Type B pancreatic cell (in vitro differentiated cells): Measurements from ENCODE around the gene NUDT15. TPM values are rescaled to one million over a fixed set of nuclear protein-coding genes. Genes with fewer than 3 reads are reported as not detected.

Experiments
- DNase-seq: peaks from one replicate; pipeline ENCODE4 v3.0.0; 2021; ENCODE audit warnings: mixed read lengths; ENCODE audit not compliant: unreplicated experiment; ENCODE audit errors: extremely low spot score
- H3K27ac Mint-ChIP-seq: 2 replicates; pipeline ENCODE4 v1.8.0; 2021; ENCODE audit warnings: mild to moderate bottlenecking, mixed read lengths
- H3K27me3 Mint-ChIP-seq: 2 replicates; pipeline ENCODE4 v1.8.0; 2021; ENCODE audit warnings: mixed read lengths
- H3K36me3 Mint-ChIP-seq: 2 replicates; pipeline ENCODE4 v1.8.0; 2021; ENCODE audit warnings: mixed read lengths
- H3K4me1 Mint-ChIP-seq: one replicate; pipeline ENCODE4 v1.8.0; 2021; ENCODE audit warnings: mixed read lengths; ENCODE audit not compliant: unreplicated experiment
- H3K4me3 Mint-ChIP-seq: 2 replicates; pipeline ENCODE4 v1.8.0; 2021; ENCODE audit warnings: mild to moderate bottlenecking, mixed read lengths
- H3K9me3 Mint-ChIP-seq: 2 replicates; pipeline ENCODE4 v1.8.0; 2021; ENCODE audit warnings: mixed read lengths
- CTCF ChIP-seq: fragments of 200-600 bp; sonication (generic); conservative IDR thresholded peaks from 2 replicates; pipeline ENCODE4 v1.5.0; 2021; ENCODE audit warnings: antibody characterized with exemption, mild to moderate bottlenecking
- total RNA-seq: library from RNA; stranded (reverse); gene quantifications from 2 replicates; pipeline ENCODE4 v1.2.1, GENCODE V29; 2021; ENCODE audit warnings: low replicate concordance

NUDT15 gene
- total RNA-seq, 1 donor from 2014 or later: 22.6 TPM

GRCh38 chr13:48072304-48072703 lies 34.8 kb downstream of the NUDT15 start:
- DNase-seq: no peak
- Mint-ChIP-seq H3K4me1 (no peaks in the 10 kb centered on the region), H3K9me3 (peaks cover 16% of the 10 kb centered on the region), H3K36me3 (peaks cover 82% of the 10 kb centered on the region), H3K27ac (peak overlapping the region; percentile 50), H3K27me3 (no peaks in the 10 kb centered on the region), H3K4me3 (no peak overlapping the region)
- TF ChIP-seq CTCF: no peak

- Mint-ChIP-seq H3K27me3 (no peaks in the 10 kb centered on the region), H3K4me3 (no peak overlapping the region), H3K4me1 (no peaks in the 10 kb centered on the region), H3K9me3 (peaks cover 16% of the 10 kb centered on the region), H3K27ac (no peak overlapping the region), H3K36me3 (peaks cover 77% of the 10 kb centered on the region)
- DNase-seq: no peak
- no peak for TF ChIP-seq CTCF
Measured at GRCh38 chr13:48072787-48073186, 35.3 kb downstream of the NUDT15 start.

- no peak for DNase-seq
- TF ChIP-seq CTCF: no peak
- H3K4me3 Mint-ChIP-seq: no peak overlapping the region
- no peaks in the 10 kb centered on the region for H3K27me3 Mint-ChIP-seq
- H3K27ac Mint-ChIP-seq: no peak overlapping the region
- no peaks in the 10 kb centered on the region for H3K4me1 Mint-ChIP-seq
- H3K36me3 Mint-ChIP-seq: peaks cover 71% of the 10 kb centered on the region
- peaks cover 11% of the 10 kb centered on the region for H3K9me3 Mint-ChIP-seq
Measured at GRCh38 chr13:48074006-48074405, 36.5 kb downstream of the NUDT15 start.

GRCh38 chr13:48078251-48078656 lies 40.7 kb downstream of the NUDT15 start:
- Mint-ChIP-seq H3K27me3 (no peaks in the 10 kb centered on the region), H3K4me1 (no peaks in the 10 kb centered on the region), H3K9me3 (no peaks in the 10 kb centered on the region), H3K27ac (no peak overlapping the region), H3K4me3 (no peak overlapping the region), H3K36me3 (peaks cover 47% of the 10 kb centered on the region)
- no peak for DNase-seq
- peak; percentile 16 for TF ChIP-seq CTCF

- peaks cover 22% of the 10 kb centered on the region for H3K36me3 Mint-ChIP-seq
- DNase-seq: no peak
Measured at GRCh38 chr13:48081739-48082138, 44.2 kb downstream of the NUDT15 start.

More at GRCh38 chr13:48081739-48082138, 44.2 kb downstream of the NUDT15 start:
- H3K27ac Mint-ChIP-seq: no peak overlapping the region
- no peaks in the 10 kb centered on the region for H3K27me3 Mint-ChIP-seq
- no peaks in the 10 kb centered on the region for H3K4me1 Mint-ChIP-seq
- no peaks in the 10 kb centered on the region for H3K9me3 Mint-ChIP-seq
- H3K4me3 Mint-ChIP-seq: no peak overlapping the region
- no peak for TF ChIP-seq CTCF
